NCI-H1436 (cell line): ENCODE results near the gene LCLAT1.

Experiments used
- DNase-seq: peaks from one replicate; lab custom pipeline; 2025; lab: John Stamatoyannopoulos, UW

Gene LCLAT1

DNA sequence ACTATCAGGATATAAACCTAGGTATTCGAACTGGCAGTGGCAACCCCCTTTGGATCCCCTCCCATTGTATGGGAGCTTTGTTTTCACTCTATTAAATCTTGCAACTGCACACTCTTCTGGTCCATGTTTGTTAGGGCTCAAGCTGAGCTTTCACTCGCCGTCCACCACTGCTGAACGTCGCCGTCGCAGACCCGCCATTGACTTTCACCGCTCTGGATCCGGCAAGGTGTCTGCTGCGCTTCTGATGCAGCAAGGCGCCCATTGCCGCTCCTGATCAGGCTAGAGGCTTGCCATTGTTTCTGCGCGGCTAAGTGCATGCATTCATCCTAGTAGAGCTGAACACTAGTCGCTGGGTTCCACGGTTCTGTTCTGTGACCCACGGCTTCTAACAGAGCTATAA is 69.1 kb downstream of the LCLAT1 start:
- DNase-seq = no peak

DNA sequence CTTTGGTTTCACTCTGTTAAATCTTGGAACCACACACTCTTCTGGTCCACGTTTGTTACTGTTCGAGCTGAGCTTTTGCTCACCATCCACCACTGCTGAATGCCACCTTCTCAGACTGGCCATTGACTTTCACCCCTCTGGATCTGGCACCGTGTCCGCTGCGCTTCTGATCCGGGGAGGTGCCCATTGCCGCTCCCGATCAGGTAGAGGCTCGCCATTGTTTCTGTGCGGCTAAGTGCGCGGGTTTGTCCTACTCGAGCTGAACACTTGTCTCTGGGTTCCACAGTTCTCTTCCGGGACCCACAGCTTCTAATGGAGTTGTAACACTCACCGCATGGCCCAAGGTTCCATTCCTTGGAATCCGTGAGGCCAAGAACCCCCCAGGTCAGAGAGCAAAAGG is 72.8 kb downstream of the LCLAT1 start:
- no peak for DNase-seq

DNA sequence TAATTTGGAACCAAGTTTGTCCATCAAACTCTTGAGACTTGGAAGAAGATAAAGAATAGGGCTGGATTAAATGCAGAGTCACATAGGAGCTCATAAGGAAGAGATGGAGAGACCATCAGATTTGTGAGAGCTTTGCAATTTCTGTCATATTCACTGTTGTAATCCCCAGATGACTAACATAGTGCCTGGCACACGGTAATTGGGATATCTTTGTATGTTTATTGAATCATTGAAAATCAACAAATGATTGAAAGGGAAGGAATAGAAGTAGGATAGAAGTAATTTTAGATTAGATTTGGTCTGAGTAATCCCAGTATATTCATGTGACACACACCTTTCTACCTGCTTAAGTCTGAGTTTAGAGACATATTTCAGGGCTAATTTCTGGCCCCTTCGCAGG is 75.4 kb downstream of the LCLAT1 start:
- DNase-seq = no peak

DNA sequence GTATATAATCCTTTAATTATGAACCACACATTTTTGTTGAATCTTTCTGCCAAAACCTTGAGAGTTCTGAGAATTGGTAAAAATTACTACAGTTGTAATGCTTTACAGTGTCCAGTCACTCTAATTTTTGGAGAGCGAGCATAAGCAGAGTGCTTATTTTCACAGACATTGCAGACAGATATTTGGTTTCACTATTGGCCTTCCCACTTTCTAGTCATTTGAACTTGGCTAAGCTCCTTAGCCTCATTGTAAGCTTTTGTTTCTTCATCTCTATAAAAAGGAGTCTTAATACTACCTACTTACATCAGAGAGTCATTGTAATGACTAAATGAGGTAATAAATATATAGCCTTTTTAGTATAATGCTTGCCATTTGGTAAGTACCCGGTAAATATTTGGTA is 80.4 kb downstream of the LCLAT1 start:
- no peak for DNase-seq

DNA sequence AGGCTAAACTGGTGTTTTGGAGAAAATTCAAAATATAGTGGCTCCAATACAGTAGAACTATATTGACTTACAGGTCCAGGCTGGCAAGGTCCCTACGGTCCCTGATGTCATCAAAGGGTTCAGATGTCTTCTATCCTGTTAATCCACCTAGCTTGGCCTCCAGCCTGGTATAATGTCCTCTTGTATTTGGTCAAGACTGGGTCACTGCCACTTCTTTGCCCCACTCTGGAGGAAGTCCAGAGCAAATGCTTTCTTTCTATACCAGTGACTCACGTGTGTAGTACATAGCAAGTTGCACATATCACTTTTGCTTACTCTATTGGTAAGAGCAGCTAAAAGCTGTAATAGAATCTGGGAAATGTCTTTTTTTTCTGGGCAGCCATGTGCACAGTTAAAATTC is 80.8 kb downstream of the LCLAT1 start:
- no peak for DNase-seq

DNA sequence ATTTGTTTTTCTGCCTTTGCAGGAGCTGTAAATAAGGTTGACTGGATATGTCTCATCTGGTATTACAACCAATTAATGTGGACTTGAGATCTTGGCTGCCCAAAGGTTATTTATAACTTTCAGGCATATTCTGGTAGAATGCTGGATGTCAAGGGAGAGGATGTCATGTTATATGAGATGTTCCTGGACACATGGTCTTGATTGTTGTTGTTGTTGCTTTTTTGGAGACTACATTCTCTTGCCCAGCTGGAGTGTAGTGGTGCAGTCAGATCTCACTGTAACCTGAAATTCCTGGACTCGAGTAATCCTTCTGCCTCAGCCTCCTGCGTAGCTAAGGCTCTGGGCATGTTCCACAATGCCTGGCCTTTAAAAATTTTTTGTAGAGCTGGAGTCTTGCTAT is 83.3 kb downstream of the LCLAT1 start:
- no peak for DNase-seq

DNA sequence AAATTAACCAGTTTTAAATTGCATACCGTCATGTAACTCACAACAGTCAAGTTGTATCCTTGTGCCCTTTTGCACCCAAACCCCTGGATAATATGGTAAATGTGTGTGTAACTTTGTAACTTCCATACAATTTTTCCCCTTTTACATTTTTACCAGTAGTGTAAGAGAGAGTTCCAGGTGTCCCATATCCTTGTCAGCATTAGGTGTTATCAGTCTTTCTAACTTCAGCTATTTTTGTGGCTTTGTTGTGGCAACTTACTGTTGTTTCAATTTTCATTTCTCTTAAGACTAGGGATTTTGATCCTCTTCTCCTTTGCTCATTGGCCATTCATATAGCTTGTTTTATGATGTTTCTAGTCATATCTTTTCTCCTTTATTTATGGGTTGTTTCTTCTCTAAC is 94.6 kb downstream of the LCLAT1 start:
- no peak for DNase-seq

DNA sequence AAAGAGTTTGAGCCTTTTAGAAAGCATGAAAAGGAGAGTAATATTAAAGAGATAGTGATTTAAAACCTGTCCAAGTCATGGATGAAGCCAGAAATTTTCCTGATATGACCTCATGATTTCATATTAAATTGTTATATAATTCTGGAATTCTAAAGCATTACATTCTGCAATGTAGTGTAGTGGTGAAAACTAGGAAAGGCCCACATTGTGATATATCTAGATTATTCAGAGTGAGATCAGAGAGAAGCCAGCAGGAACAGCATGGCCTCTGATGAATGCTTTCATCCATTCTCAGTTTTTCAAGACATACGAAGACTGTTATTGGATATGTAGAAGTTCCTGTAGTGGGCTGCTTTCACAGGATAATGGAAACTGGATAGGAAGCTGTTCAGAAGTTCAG is 98.8 kb downstream of the LCLAT1 start:
- no peak for DNase-seq

DNA sequence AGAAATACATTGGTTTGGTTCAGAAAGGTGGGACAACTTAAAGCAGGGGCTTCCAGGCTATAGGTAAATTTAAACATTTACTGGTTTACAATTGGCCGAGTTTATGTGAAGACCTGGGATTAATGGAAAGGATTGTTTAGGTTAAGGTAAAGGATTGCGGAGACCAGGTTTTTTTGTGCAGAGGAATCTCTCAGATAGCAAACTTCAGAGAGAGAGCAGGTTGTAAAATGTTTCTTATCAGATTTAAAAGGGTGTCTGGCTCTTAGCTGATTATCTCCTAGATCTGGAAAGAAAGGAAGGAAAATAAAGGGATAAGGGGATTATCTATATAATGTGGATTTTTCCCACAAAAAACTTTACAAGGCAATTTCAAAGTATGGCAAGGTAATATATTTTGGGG is 101.3 kb downstream of the LCLAT1 start:
- no peak for DNase-seq

DNA sequence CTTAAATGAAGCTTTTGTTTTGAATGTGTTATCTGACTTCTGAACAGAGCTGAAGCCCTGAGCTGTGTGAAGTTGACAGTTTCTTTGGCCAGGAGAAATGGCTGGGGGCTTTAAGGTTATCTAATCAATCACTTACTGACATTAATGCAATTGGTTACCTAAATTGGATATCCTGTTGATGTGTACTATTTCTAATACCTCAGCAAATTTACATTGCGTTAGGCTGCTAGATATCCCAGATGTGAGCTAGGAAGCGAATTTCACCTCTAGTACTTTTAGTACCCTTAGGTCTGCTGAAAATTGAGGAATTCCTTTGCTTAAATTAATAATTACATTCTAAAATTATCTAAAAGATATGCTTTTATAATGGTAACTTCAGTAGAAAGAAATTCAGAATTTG is 102.0 kb downstream of the LCLAT1 start:
- no peak for DNase-seq

DNA sequence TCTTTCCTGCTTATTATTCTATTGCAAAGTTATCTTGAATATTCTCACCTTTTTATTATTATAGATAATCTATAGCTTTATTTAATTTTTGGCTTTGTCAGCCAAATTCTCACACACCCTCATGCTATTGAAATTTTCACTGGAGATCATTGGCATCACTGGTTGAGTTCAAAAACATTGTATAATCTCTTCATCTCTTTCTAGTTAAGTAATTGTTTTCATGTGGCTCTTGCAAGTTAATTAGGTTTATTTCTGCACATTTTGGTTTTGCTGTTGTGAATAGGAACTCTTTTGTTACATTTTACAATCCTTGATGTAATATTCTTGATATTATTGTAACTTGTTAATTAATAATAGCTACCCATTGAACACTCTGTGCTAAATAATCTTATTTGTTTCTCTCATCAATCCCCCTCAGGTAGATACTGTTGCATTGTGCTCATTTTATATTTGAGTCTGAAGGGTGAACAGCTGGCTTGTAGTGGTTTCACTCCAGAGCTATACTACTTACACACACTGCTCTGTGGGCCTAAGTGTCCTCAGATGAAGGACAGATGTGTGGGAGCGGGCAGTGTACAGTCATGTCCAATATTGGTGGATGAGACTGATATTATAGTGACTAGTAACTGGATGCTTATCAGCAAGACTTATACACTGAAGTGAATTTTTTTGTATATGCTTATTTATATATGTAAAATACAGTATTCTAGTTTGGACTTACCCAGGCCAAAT is 112.7 kb downstream of the LCLAT1 start:
- DNase-seq = no peak

DNA sequence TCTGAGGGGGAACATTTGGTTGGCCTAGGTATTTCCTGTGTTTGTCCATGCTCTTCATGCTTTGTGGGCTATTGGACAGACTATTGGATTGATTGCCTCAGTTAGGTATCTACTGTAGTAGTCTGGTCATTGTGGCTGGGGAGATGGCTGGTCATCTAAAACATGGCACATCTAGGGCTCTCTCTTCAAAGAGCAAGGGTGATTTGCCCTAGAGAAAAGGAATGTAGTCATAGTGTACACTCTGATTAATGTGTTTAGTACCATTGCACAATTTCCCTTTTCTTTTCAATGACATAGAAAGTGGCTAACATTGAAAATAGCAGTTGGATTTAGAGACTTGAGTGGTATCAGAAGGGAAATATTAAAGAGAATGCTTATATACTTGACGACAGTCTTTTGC is 114.3 kb downstream of the LCLAT1 start:
- DNase-seq = no peak

DNA sequence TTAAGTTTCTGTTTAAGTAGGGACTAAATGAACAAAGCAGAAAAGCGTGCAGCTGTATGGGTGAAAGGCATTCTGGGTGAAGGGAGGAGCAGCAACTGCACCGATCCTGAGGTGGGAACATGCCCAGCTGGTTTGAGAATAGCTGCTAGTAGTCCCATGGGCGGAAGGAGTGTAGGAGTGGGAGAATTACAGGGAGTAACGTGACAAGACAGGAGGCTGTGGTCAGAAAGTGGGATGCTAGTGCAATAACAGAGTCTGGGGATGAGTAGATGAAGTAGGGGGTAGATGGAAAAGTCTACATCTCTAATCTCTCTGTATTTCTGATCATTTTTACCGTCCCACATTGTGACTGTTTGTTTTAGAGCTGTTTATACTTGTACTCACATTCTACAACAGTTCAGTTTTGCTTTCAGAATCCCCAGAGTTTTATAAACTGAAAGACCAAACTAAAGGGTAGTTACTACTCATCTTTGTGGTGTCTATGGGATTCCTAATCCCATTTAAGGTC is 118.9 kb downstream of the LCLAT1 start:
- DNase-seq = no peak

DNA sequence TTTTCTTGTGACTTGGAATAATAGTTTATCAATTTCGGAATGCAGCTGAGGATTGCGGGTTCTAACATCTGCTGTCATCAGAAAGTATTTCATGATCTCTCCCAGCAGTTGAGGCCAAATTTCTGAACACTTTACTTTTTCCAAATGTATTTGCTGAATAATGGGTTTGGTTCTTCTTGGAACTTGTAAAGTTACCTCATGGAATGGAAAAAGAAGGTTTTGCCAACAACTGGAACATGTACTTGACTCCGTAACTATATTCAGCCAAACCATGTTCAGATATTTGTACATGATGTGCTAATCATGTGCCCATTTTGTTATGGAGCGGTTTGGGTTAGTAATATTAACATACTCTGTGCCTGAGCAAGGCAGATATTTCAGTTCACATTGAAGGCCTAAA is 119.6 kb downstream of the LCLAT1 start:
- no peak for DNase-seq

DNA sequence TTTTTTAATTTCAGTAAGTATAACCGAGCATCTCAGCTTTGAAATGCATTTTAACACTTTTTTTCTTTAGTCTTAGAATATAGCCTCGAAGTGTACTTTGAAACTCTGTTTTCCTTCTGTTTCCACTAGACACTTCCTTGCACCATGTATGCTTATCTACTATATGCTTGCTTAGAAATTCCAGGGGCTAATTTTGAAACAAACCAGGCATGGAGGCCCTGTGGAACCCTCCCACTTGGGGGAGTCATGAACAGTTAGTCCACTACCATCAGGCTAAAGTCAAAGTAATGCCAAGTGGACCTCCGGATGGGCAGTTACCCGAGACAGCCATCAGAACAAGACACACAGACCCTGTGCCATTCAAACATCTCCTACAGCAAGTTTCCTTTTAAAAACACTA is 120.3 kb downstream of the LCLAT1 start:
- no peak for DNase-seq

DNA sequence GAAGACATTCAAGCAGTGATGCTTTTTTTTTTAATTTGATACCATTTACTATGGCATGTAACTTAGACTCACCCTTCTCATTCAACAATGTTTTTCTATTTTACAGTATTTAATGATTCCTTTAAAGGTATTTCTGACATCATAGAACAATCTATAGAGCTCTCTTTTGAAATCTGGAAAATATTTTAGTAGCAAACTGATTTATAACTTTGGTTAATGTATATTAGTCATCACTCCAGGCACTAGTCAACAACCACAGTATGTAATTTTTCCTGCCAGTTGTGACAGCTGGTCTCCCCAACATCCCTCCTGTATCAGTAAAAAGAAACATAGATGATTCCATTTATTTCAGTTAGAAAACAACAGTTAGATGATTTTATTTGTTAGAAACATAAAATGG is 122.9 kb downstream of the LCLAT1 start:
- no peak for DNase-seq

DNA sequence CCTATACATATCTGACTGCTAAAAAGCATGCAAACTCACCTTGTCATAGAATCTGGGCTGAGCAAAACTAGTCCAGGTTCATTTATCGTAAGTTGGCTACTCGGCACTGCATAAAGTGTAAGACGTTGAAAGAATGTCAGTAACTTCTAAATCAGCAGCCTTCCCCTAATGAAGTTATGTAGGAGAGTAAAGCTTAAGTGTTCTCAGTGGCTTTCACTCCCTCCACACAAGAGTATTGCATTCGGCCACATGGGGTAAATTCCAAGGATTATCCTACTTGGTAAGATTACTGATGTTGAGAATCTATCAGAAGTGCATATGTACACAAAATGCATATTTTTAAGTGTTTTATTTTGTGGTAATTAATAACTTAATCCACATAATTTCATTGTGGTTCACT is 130.1 kb downstream of the LCLAT1 start:
- no peak for DNase-seq

DNA sequence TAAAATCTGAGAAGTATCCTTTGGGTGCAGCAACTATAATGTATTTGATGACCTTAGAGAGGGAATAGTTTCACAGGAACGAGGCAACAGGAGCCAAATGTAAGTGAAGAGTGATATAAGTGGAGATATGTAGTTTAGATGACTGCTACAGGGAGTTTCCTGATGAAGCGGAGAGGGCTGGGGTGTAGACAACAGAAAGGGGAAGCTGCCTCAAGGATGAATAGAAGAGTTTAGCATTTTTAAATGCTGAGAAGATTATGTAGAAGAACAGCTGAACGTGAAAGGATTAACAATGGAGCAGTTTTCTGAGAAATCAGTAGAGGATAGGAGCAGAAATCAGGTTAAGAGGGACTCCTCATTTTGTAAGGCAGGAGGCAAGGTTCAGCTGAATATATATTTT is 133.3 kb downstream of the LCLAT1 start:
- no peak for DNase-seq

DNA sequence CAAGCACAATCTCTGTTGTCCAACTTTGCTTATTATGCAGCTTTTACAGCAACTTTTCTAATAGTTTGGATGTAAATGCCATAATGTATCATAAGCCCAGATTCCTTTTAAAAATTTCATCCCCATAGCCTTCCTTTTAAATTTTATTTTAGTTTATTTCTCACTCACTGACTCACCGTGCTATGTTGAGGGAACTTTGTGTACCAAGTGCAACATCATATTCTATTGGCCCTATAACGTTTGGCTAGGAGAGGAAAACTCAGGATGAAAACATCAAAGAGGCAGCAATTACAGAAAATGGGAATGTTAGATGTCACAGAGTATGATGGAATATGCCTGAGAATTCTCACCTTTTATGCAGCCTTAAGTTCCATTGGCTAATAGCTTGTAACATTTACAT is 135.5 kb downstream of the LCLAT1 start:
- DNase-seq = no peak

DNA sequence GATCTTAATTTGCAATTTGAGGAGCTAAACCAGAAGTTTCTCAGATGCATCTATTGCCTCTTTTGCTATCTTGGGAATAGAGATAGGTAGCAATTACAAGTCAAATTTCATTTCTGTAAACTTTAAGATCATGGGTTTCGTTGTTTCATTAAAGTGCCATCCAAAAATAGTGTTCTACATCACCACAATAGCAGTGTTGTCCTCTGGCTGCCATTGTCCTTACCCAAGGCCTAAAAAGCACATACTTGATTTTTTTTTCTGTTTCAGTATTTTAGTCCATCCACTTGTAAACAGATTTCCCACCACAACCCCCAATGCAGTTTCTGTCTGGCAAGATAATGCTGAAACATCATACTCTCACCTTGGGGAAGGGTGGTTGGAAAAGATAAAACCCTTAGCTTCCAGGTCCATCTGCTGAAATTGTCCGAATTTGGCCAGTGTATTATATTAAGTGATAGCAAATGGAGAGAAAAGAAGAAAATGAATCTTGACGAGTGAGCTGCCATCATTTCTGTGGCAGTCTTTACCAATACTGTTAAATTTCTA is 136.2 kb downstream of the LCLAT1 start:
- no peak for DNase-seq

DNA sequence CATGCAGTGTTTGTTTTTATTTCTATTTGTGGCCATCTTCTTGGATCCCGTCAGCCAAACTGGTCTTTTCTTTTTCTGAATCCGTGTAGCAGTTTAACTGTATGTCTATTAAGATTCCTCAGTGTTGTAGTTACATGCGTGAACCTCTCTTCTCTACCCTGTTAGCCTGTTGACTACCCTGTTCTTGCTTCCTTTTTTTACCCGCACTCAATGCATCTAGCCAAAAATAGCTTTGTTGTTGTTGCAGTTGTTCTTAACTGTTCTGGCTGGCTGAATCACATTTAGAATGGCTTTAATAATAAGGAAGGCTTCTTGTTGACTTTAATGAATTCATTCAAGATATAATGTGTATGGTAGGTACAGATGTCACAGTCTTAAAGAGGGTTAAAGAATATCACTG is 137.1 kb downstream of the LCLAT1 start:
- no peak for DNase-seq

DNA sequence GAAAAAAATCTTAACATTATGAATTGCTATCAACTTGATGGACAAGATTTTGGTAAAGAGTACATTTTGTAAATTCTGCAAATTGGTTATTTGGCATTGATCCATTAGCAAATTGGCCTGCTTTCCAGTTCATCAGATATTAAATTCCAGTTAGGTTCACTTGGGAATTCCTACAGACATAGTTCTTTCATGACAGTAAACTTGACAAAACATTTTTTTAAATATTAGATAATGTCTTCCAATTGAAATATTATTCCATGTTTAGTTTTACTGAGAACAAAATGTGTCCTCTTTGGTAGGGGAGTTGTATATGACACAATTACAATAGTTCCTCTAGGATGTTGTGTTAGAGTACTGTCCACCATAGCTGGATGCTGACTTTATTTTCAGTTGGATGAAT is 141.9 kb downstream of the LCLAT1 start:
- no peak for DNase-seq

DNA sequence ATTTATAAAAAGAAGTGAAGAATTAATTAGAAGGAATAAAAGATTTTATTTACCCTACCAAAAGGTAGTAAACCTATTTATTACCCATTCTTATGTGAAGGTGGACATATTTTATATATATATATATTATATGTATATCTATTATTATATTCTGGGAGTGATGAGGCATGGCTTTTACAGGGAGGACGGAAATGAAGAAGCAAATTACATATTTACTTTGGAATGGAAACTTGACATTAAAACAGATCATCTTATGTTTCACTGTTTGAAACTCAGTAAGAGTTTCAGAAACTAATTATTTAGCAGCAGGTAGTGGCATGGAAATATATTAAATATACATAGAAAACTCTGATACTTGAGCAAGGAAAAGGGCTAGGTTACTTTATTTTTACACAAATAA is 143.4 kb downstream of the LCLAT1 start:
- no peak for DNase-seq

DNA sequence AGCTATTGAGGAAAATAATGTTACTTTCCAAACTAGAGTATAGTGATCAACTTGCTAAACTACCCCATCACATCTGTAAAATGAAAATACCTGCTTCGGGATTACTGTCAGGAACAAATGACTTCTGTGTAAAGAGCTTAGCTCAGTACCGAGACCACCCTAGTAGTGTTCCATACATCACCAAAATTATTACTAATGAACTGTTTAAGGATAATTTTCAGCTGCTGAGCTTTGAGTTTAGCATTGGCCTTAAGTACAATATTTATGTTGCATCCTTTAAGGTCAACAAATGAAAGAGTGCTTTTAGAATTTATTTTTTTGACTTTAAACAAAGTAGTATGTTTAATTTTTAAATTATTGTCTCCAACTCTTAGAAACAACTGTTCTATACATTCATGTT is 144.1 kb downstream of the LCLAT1 start:
- no peak for DNase-seq
